GM19238 (cell line): Measurements from ENCODE around the gene VAPB.
"Not testable (repeated sequence)": the region's sequence is repeated elsewhere in the genome, so short reads cannot be mapped to it uniquely, and the experiment has no call there.

Source experiments
- DNase-seq: peaks from one replicate; pipeline ENCODE4 v3.0.0; 2011; ENCODE audit warnings: low spot score; ENCODE audit not compliant: insufficient read length

VAPB gene

GRCh38 chr20:58407201-58407873 is 18.3 kb downstream of the VAPB start:
- DNase-seq = no peak

- peak; percentile 29 for DNase-seq
These were observed 19.0 kb downstream of the VAPB start for GRCh38 chr20:58407966-58408557.

- no peak for DNase-seq
These were observed 19.7 kb downstream of the VAPB start for GRCh38 chr20:58408603-58409246.

GRCh38 chr20:58414216-58414615 is 25.2 kb downstream of the VAPB start:
- not testable (repeated sequence) for DNase-seq

- not testable (repeated sequence) for DNase-seq
These were observed 25.8 kb downstream of the VAPB start for GRCh38 chr20:58414786-58415185.

- DNase-seq = no peak
These were observed 27.0 kb downstream of the VAPB start for GRCh38 chr20:58416057-58416456.

- DNase-seq = no peak
These were observed 27.8 kb downstream of the VAPB start for GRCh38 chr20:58416835-58417234.

- DNase-seq = no peak
These were observed 28.4 kb downstream of the VAPB start for GRCh38 chr20:58417438-58417837.

- no peak for DNase-seq
These were observed 30.1 kb downstream of the VAPB start for GRCh38 chr20:58418949-58419748.

- DNase-seq = no peak
These were observed 31.9 kb downstream of the VAPB start for GRCh38 chr20:58420798-58421496.

- DNase-seq = no peak
These were observed 32.4 kb downstream of the VAPB start for GRCh38 chr20:58421497-58421850.

GRCh38 chr20:58424218-58424969 is 35.4 kb downstream of the VAPB start:
- DNase-seq = no peak

- DNase-seq = not testable (repeated sequence)
These were observed 38.5 kb downstream of the VAPB start for GRCh38 chr20:58427571-58427970.

- no peak for DNase-seq
These were observed 39.3 kb downstream of the VAPB start for GRCh38 chr20:58428364-58428763.

GRCh38 chr20:58429303-58429702 is 40.3 kb downstream of the VAPB start:
- DNase-seq = no peak

- DNase-seq = no peak
These were observed 42.1 kb downstream of the VAPB start for GRCh38 chr20:58431134-58431533.

GRCh38 chr20:58432186-58432954 is 43.3 kb downstream of the VAPB start:
- DNase-seq = no peak

- DNase-seq = no peak
These were observed 44.1 kb downstream of the VAPB start for GRCh38 chr20:58433029-58433647.

- DNase-seq = no peak
These were observed 44.7 kb downstream of the VAPB start for GRCh38 chr20:58433759-58434158.
